Fibroblast of lung (primary cell): Measurements from ENCODE around the gene PCDH9. TPM values are rescaled to one million over a fixed set of nuclear protein-coding genes. Genes with fewer than 3 reads are reported as not detected.

Source experiments
- DNase-seq, 2 donors: peaks; one replicate each; pipeline versions ENCODE4 v3.0.0 to v3.0.0-alpha.2; 2010; ENCODE audit warnings: low read depth in 2 of 2
- H2AFZ ChIP-seq: 2 replicates; pipeline ENCODE4 v1.5.1; 2012; ENCODE audit warnings: low read length, control low read depth, inconsistent platforms
- H3K27ac ChIP-seq: 2 replicates; pipeline ENCODE4 v1.5.1; 2011; ENCODE audit warnings: low read length, control low read depth; ENCODE audit not compliant: insufficient read depth
- H3K27me3 ChIP-seq: 2 replicates; pipeline ENCODE4 v1.5.1; 2011; ENCODE audit warnings: mild to moderate bottlenecking, low read length; ENCODE audit not compliant: control insufficient read depth, insufficient read depth
- H3K36me3 ChIP-seq: 2 replicates; pipeline ENCODE4 v1.5.1; 2011; ENCODE audit warnings: low read length; ENCODE audit not compliant: control insufficient read depth, insufficient read depth
- H3K4me1 ChIP-seq: 2 replicates; pipeline ENCODE4 v1.5.1; 2011; ENCODE audit warnings: low read length; ENCODE audit not compliant: control insufficient read depth, insufficient read depth; ENCODE audit errors: extremely low read depth
- H3K4me2 ChIP-seq: 2 replicates; pipeline ENCODE4 v1.5.1; 2011; ENCODE audit warnings: low read length, control low read depth; ENCODE audit not compliant: insufficient read depth; ENCODE audit errors: extremely low read depth
- H3K4me3 ChIP-seq, 4 experiments: fragments of 200-600 bp in 1 of 4; sonication (generic) in 1 of 4; replicated peaks in 1 of 4; 2 replicates each; pipeline ENCODE4 v1.5.1; 2011 to 2016; ENCODE audit warnings: low read length in 4 of 4, low read depth in 3 of 4, mild to moderate bottlenecking in 3 of 4, control low read depth in 2 of 4, inconsistent platforms in 1 of 4, mixed read lengths in 1 of 4; ENCODE audit not compliant: insufficient read depth in 1 of 4; ENCODE audit errors: control extremely low read depth in 1 of 4
- H3K79me2 ChIP-seq: 2 replicates; pipeline ENCODE4 v1.5.1; 2012; ENCODE audit warnings: mild to moderate bottlenecking, low read length, inconsistent platforms; ENCODE audit not compliant: control insufficient read depth, insufficient read depth
- H3K9ac ChIP-seq: 2 replicates; pipeline ENCODE4 v1.5.1; 2011; ENCODE audit warnings: mild to moderate bottlenecking, low read length, control low read depth; ENCODE audit not compliant: insufficient read depth
- H3K9me3 ChIP-seq: 2 replicates; pipeline ENCODE4 v1.5.1; 2012; ENCODE audit warnings: low read depth, low read length; ENCODE audit not compliant: control insufficient read depth, insufficient read depth
- H4K20me1 ChIP-seq: 2 replicates; pipeline ENCODE4 v1.5.1; 2011; ENCODE audit warnings: low read length; ENCODE audit not compliant: control insufficient read depth, insufficient read depth; ENCODE audit errors: extremely low read depth
- CTCF ChIP-seq, 2 donors: IDR thresholded peaks in 1 of 2; conservative IDR thresholded peaks in 1 of 2; 1 replicate in 1 of 2; 2 replicates in 1 of 2; pipeline ENCODE4 v1.5.1; 2011 to 2012; ENCODE audit warnings: low read length in 2 of 2, control low read depth in 1 of 2, inconsistent platforms in 1 of 2, low read depth in 1 of 2, mild to moderate bottlenecking in 1 of 2
- EZH2 ChIP-seq: IDR thresholded peaks from 2 replicates; pipeline ENCODE4 v1.5.1; 2012; ENCODE audit warnings: low read length, control low read depth, mild to moderate bottlenecking; ENCODE audit errors: missing control alignments
- polyA plus RNA-seq, 2 donors: library from polyadenylated mRNA; depleted of rRNA in 1 of 2; stranded (reverse) in 1 of 2; unstranded in 1 of 2; fragments of >200 nt; gene quantifications; 2 replicates each; pipeline ENCODE4 v1.2.1, GENCODE V29; 2011 to 2012; ENCODE audit warnings: missing spikeins in 1 of 2
- total RNA-seq: library from RNA; depleted of rRNA; stranded (reverse); fragments of >200 nt; gene quantifications from 2 replicates; pipeline ENCODE4 v1.2.1, GENCODE V29; 2014

Gene PCDH9
- total and polyA plus RNA-seq, 2 donors (not counting 1 experiment from before 2014, with no cell fraction given) = 0.50 to 0.67 TPM

- H3K9ac ChIP-seq = no peak overlapping the region
- no peaks in the 10 kb centered on the region for H4K20me1 ChIP-seq
- H3K79me2 ChIP-seq = no peaks in the 10 kb centered on the region
- no peaks in the 10 kb centered on the region for H3K9me3 ChIP-seq
- no peak for TF ChIP-seq EZH2
- no peak for TF ChIP-seq CTCF (conservative IDR thresholded peaks at IDR 0.05 in 1 of 2, IDR thresholded peaks at IDR 0.05 in 1 of 2; ENCODE audit: low read depth in 1 of 2, low read length in 2 of 2)
- no peaks in the 10 kb centered on the region for H3K4me1 ChIP-seq
- no peak overlapping the region for H3K27ac ChIP-seq
- H3K36me3 ChIP-seq = no peaks in the 10 kb centered on the region
- no peaks in the 10 kb centered on the region for H3K27me3 ChIP-seq
- no peak overlapping the region for H2AFZ ChIP-seq
- no peak for DNase-seq
- no peak overlapping the region for H3K4me2 ChIP-seq
- H3K4me3 ChIP-seq = no peak overlapping the region
Observed at GRCh38 chr13:66842766-66843165, 387.4 kb downstream of the PCDH9 start.

GRCh38 chr13:66840621-66841020 lies 389.5 kb downstream of the PCDH9 start:
- H3K36me3 ChIP-seq = no peaks in the 10 kb centered on the region
- no peaks in the 10 kb centered on the region for H3K9me3 ChIP-seq
- H3K9ac ChIP-seq = no peak overlapping the region
- TF ChIP-seq EZH2 (no peak), CTCF (conservative IDR thresholded peaks at IDR 0.05 in 1 of 2, IDR thresholded peaks at IDR 0.05 in 1 of 2; ENCODE audit: low read depth in 1 of 2, low read length in 2 of 2) (no peak)
- no peak overlapping the region for H2AFZ ChIP-seq
- H4K20me1 ChIP-seq = no peaks in the 10 kb centered on the region
- no peak overlapping the region for H3K27ac ChIP-seq
- no peak overlapping the region for H3K4me2 ChIP-seq
- H3K4me1 ChIP-seq = no peaks in the 10 kb centered on the region
- no peak overlapping the region for H3K4me3 ChIP-seq
- H3K27me3 ChIP-seq = no peaks in the 10 kb centered on the region
- DNase-seq = no peak
- H3K79me2 ChIP-seq = no peaks in the 10 kb centered on the region

GRCh38 chr13:66837246-66837645 lies 392.9 kb downstream of the PCDH9 start:
- H3K9me3 ChIP-seq = no peaks in the 10 kb centered on the region
- no peaks in the 10 kb centered on the region for H3K36me3 ChIP-seq
- no peak for DNase-seq
- no peaks in the 10 kb centered on the region for H4K20me1 ChIP-seq
- no peaks in the 10 kb centered on the region for H3K27me3 ChIP-seq
- no peak overlapping the region for H3K4me2 ChIP-seq
- H3K4me3 ChIP-seq = no peak overlapping the region
- TF ChIP-seq CTCF (conservative IDR thresholded peaks at IDR 0.05 in 1 of 2, IDR thresholded peaks at IDR 0.05 in 1 of 2; ENCODE audit: low read depth in 1 of 2, low read length in 2 of 2) = no peak
- no peak for TF ChIP-seq EZH2
- no peaks in the 10 kb centered on the region for H3K4me1 ChIP-seq
- H2AFZ ChIP-seq = no peak overlapping the region
- H3K27ac ChIP-seq = no peak overlapping the region
- no peak overlapping the region for H3K9ac ChIP-seq
- no peaks in the 10 kb centered on the region for H3K79me2 ChIP-seq
